B cell (primary cell): ENCODE results near the gene CUBN. TPM values are rescaled to one million over a fixed set of nuclear protein-coding genes. Genes with fewer than 3 reads are reported as not detected.
A peak's percentile ranks its signal among the peaks of the same experiment; 100 is the strongest.

Experiments used
- ATAC-seq: fragments of 200-7000 bp; cut with Tn5 transposase; one replicate; pipeline ENCODE4 v1.10.0; 2021; ENCODE audit warnings: low read depth, mild to moderate bottlenecking, moderate number of reproducible peaks, moderate library complexity
- CTCF ChIA-PET: fragments of 350-600 bp; sonication (Branson Sonifier 250); formaldehyde crosslinking; loops from one replicate; lab custom pipeline; 2021; ENCODE audit warnings: antibody characterized with exemption, inconsistent platforms; lab: Charles Lee
- POLR2A ChIA-PET: fragments of 350-600 bp; sonication (Branson Sonifier 250); formaldehyde crosslinking; loops from one replicate; lab custom pipeline; 2021; ENCODE audit warnings: antibody characterized with exemption; lab: Charles Lee
- DNase-seq: peaks from one replicate; pipeline ENCODE4 v3.0.0; 2013
- H2AFZ ChIP-seq: 2 replicates; pipeline ENCODE4 v1.6.1; 2012; ENCODE audit warnings: mild to moderate bottlenecking, low read depth, low read length; ENCODE audit not compliant: insufficient read depth, poor library complexity, severe bottlenecking
- H3K27ac ChIP-seq, 2 donors: 1 replicate in 1 of 2; 2 replicates in 1 of 2; pipeline ENCODE4 v1.5.1; 2012 to 2013; ENCODE audit warnings: low read length in 2 of 2, mild to moderate bottlenecking in 2 of 2, moderate library complexity in 1 of 2
- H3K27me3 ChIP-seq, 4 experiments: fragments of 200-600 bp in 1 of 4; sonication (generic) in 1 of 4; replicated peaks in 1 of 4; 1 replicate in 2 of 4; 2 replicates in 2 of 4; pipeline versions ENCODE4 v1.6.1 to v1.7.0; 2013 to 2016; ENCODE audit warnings: low read length in 3 of 4, mild to moderate bottlenecking in 2 of 4, mixed read lengths in 1 of 4, moderate library complexity in 1 of 4; ENCODE audit not compliant: insufficient read depth in 4 of 4, control insufficient read depth in 3 of 4; ENCODE audit errors: control extremely low read depth in 1 of 4
- H3K36me3 ChIP-seq, 2 experiments: replicated peaks in 1 of 2; 1 replicate in 1 of 2; 2 replicates in 1 of 2; pipeline versions ENCODE4 v1.6.1 to v1.7.1; 2013; ENCODE audit warnings: low read length in 1 of 2; ENCODE audit not compliant: insufficient read depth in 2 of 2, control insufficient read depth in 1 of 2; ENCODE audit errors: control extremely low read depth in 1 of 2, extremely low read depth in 1 of 2
- H3K4me1 ChIP-seq, 2 donors: fragments of 200-600 bp in 1 of 2; sonication (generic) in 1 of 2; 1 replicate in 1 of 2; 2 replicates in 1 of 2; pipeline versions ENCODE4 v1.5.1 to v1.6.1; 2013 to 2017; ENCODE audit warnings: low read length in 2 of 2; ENCODE audit not compliant: control insufficient read depth in 2 of 2, insufficient read depth in 2 of 2
- H3K4me2 ChIP-seq: replicated peaks from 2 replicates; pipeline ENCODE3; 2012; ENCODE audit warnings: mild to moderate bottlenecking, low read depth, low read length; ENCODE audit not compliant: poor library complexity, severe bottlenecking
- H3K4me3 ChIP-seq, 5 experiments: fragments of 200-600 bp in 1 of 5; sonication (generic) in 1 of 5; 1 replicate in 3 of 5; 2 replicates in 2 of 5; pipeline versions ENCODE4 v1.5.1 to v1.7.0; 2011 to 2016; ENCODE audit warnings: low read length in 4 of 5, mild to moderate bottlenecking in 4 of 5, low read depth in 2 of 5, control low read depth in 1 of 5, moderate library complexity in 1 of 5; ENCODE audit not compliant: insufficient read depth in 1 of 5; ENCODE audit errors: control extremely low read depth in 1 of 5, extremely low read depth in 1 of 5
- H3K79me2 ChIP-seq: fragments of 200-600 bp; sonication (generic); one replicate; pipeline ENCODE4 v1.6.0; 2016; ENCODE audit warnings: low read length; ENCODE audit not compliant: control insufficient read depth, insufficient read depth
- H3K9ac ChIP-seq: fragments of 200-600 bp; sonication (generic); 2 replicates; pipeline ENCODE4 v1.6.1; 2017; ENCODE audit warnings: mild to moderate bottlenecking, low read length, moderate library complexity
- H3K9me3 ChIP-seq, 3 donors: one replicate each; pipeline versions ENCODE4 v1.6.1 to v1.7.1; 2013; ENCODE audit warnings: low read length in 2 of 3; ENCODE audit not compliant: control insufficient read depth in 2 of 3, insufficient read depth in 1 of 3; ENCODE audit errors: control extremely low read depth in 1 of 3
- H4K20me1 ChIP-seq: 2 replicates; pipeline ENCODE4 v1.6.0; 2012; ENCODE audit warnings: mild to moderate bottlenecking, low read length; ENCODE audit not compliant: insufficient read depth, control insufficient read depth, poor library complexity, severe bottlenecking
- H3K27ac Mint-ChIP-seq: one replicate; pipeline ENCODE4 v1.8.0; 2021; ENCODE audit warnings: mixed read lengths
- H3K27me3 Mint-ChIP-seq: one replicate; pipeline ENCODE4 v1.8.0; 2021; ENCODE audit warnings: mixed read lengths
- H3K4me1 Mint-ChIP-seq: one replicate; pipeline ENCODE4 v1.8.0; 2021; ENCODE audit warnings: mixed read lengths
- H3K4me3 Mint-ChIP-seq: one replicate; pipeline ENCODE4 v1.8.0; 2021; ENCODE audit warnings: mixed read lengths
- H3K9me3 Mint-ChIP-seq: one replicate; pipeline ENCODE4 v1.8.0; 2022; ENCODE audit warnings: mixed read lengths; ENCODE audit not compliant: insufficient read depth
- EZH2 ChIP-seq: IDR thresholded peaks from 2 replicates; pipeline ENCODE4 v1.6.1; 2012; ENCODE audit warnings: borderline replicate concordance, low read depth, mild to moderate bottlenecking, moderate library complexity, low read length; ENCODE audit not compliant: insufficient read depth, poor library complexity, severe bottlenecking
- WGBS: methylation state at CpG from one replicate; pipeline ENCODE4 v1.1.5; 2013; ENCODE audit warnings: missing lambda C conversion rate; ENCODE audit not compliant: insufficient coverage; 5-methylcytosine and 5-hydroxymethylcytosine counted together
- intact Hi-C: fragments of 100-400 bp; cut with micrococcal nuclease; formaldehyde crosslinking; loops from one replicate; pipeline ENCODE4 v1.10.0; 2022
- polyA plus RNA-seq: library from polyadenylated mRNA; depleted of rRNA; stranded (reverse); fragments of >200 nt; gene quantifications from 2 replicates; pipeline ENCODE4 v1.2.3, GENCODE V29; 2012
- total RNA-seq, 2 donors: library from RNA; stranded (reverse); fragments of 120-200 nt in 1 of 2; gene quantifications; 1 replicate in 1 of 2; 2 replicates in 1 of 2; pipeline versions ENCODE4 v1.2.3 to v1.2.4, GENCODE V29; 2013 to 2022
- TF ChIP-seq, protein P1 (sequence below): fragments of 200-600 bp; IDR thresholded peaks from one replicate; pipeline ENCODE4 v1.8.0; 2022; ENCODE audit warnings: antibody characterized with exemption, mild to moderate bottlenecking

CUBN gene
- total and polyA plus RNA-seq, 2 donors (not counting 1 experiment from before 2014, with no cell fraction given) = 4.2 to 5.7 TPM

DNA sequence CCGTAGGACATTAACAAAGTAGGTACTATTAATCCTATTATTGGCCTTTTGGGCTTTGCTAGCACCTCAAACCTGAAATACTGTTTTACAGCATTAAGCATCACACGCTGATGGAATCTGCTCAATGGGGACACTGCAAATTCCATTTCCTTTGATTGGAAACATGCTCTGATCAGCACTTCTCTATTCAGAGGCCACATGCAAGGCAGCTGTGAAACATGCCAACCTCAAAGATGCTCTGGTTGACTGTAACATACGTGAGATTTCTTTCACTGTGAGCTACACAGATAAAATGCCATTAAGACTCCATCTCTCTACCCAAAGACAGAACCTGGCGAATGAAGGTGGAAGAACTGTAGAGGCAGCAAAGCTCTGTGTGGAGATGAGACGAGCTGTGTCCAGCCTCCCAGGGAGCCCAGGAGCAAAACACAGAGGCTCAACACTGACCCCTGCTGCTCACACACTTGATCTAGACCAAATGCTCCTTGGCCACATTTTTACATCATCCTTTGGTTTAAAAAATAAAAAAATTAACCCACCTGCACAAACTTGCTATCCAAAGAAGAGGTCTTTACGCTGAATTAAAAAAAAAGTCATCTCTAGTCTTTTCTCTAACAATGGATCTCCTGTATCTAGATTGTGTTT lies 320.4 kb downstream of the CUBN start:
- Histone ChIP-seq H3K36me3 (peaks cover 0 to 4% of the 10 kb centered on the region in 2 experiments), H3K4me3 (no peak overlapping the region), H3K9ac (no peak overlapping the region), H3K27ac (no peak overlapping the region), H3K4me1 (peaks cover 2 to 5% of the 10 kb centered on the region in 2 donors), H3K27me3 (no peaks in the 10 kb centered on the region), H4K20me1 (no peaks in the 10 kb centered on the region), H3K79me2 (peaks cover 66% of the 10 kb centered on the region), H2AFZ (no peak overlapping the region), H3K9me3 (no peaks in the 10 kb centered on the region), H3K4me2 (no peak overlapping the region)
- ATAC-seq (no peak), DNase-seq (peak; percentile 40)
- intact Hi-C loops = loop anchor here (10.0 kb wide), 1 partner anchor 904 kb away; no protein-coding TSS in a partner anchor
- POLR2A ChIA-PET = no interaction called here
- WGBS = 76% methylated on average over 4 of the region's 6 CpGs
- Mint-ChIP-seq H3K4me1 (peaks cover 13% of the 10 kb centered on the region), H3K27me3 (no peaks in the 10 kb centered on the region), H3K4me3 (no peak overlapping the region), H3K27ac (no peak overlapping the region), H3K9me3 (no peaks in the 10 kb centered on the region)
- CTCF ChIA-PET = interaction anchor here (0.6 to 1.5 kb wide), 5 partner anchors 12 to 907 kb away, joined by 3 to 7 read pairs (median 5); no protein-coding TSS in a partner anchor
- no peak for TF ChIP-seq EZH2
- TF ChIP-seq, protein P1, sequence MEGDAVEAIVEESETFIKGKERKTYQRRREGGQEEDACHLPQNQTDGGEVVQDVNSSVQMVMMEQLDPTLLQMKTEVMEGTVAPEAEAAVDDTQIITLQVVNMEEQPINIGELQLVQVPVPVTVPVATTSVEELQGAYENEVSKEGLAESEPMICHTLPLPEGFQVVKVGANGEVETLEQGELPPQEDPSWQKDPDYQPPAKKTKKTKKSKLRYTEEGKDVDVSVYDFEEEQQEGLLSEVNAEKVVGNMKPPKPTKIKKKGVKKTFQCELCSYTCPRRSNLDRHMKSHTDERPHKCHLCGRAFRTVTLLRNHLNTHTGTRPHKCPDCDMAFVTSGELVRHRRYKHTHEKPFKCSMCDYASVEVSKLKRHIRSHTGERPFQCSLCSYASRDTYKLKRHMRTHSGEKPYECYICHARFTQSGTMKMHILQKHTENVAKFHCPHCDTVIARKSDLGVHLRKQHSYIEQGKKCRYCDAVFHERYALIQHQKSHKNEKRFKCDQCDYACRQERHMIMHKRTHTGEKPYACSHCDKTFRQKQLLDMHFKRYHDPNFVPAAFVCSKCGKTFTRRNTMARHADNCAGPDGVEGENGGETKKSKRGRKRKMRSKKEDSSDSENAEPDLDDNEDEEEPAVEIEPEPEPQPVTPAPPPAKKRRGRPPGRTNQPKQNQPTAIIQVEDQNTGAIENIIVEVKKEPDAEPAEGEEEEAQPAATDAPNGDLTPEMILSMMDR = peak; percentile 57

DNA sequence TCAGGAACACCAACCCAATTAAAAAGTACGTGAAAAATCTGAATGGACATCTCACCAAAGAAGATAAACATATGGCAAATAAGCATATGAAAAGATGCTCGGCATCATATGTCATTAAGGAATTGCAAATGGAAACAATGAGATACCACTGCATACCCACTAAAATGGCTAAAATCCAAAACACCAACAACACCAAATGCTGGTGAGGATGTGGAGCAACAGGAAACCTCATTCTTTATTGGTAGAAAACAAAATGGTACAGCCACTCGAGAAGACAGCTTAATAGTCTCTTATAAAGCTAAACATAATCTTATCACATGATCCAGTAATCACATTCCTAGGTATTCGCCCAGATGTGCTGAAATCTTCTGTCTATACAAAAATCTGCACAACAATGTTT lies 325.5 kb downstream of the CUBN start:
- ATAC-seq = no peak
- no peaks in the 10 kb centered on the region for H3K9me3 Mint-ChIP-seq
- H3K4me3 Mint-ChIP-seq = no peak overlapping the region
- Histone ChIP-seq H4K20me1 (no peaks in the 10 kb centered on the region), H3K9me3 (no peaks in the 10 kb centered on the region), H3K36me3 (peaks cover 0 to 5% of the 10 kb centered on the region in 2 experiments), H3K27ac (no peak overlapping the region), H3K4me2 (no peak overlapping the region), H3K4me1 (peaks cover 6 to 9% of the 10 kb centered on the region in 2 donors), H2AFZ (no peak overlapping the region), H3K4me3 (no peak overlapping the region), H3K79me2 (peaks cover 58% of the 10 kb centered on the region), H3K9ac (no peak overlapping the region), H3K27me3 (no peaks in the 10 kb centered on the region)
- no peak for TF ChIP-seq EZH2
- TF ChIP-seq, protein P1 = no peak
- ChIA-PET POLR2A (no interaction called here), CTCF (interaction anchor here (0.7 to 1.1 kb wide), 2 partner anchors 27 to 453 kb away, joined by 3 read pairs; no protein-coding TSS in a partner anchor)
- peaks cover 21% of the 10 kb centered on the region for H3K4me1 Mint-ChIP-seq
- WGBS = 80% methylated on average over 1 of the region's 4 CpGs
- intact Hi-C loops = loop anchor here (10.0 kb wide), 1 partner anchor 899 kb away; no protein-coding TSS in a partner anchor
- no peak overlapping the region for H3K27ac Mint-ChIP-seq
- no peak for DNase-seq
- no peaks in the 10 kb centered on the region for H3K27me3 Mint-ChIP-seq
